CD14-positive monocyte (primary cell): ENCODE results near the gene TMX4. TPM values are rescaled to one million over a fixed set of nuclear protein-coding genes. Genes with fewer than 3 reads are reported as not detected.
A peak's percentile ranks its signal among the peaks of the same experiment; 100 is the strongest.

Experiments used
- DNase-seq, 3 donors: peaks; one replicate each; pipeline ENCODE4 v3.0.0-alpha.2; 2011 to 2022
- H2AFZ ChIP-seq: 2 replicates; pipeline ENCODE4 v1.6.0; 2012; ENCODE audit warnings: mild to moderate bottlenecking, low read depth, low read length, inconsistent platforms; ENCODE audit not compliant: insufficient read depth, poor library complexity, severe bottlenecking
- H3K27ac ChIP-seq, 2 donors: 1 replicate in 1 of 2; 2 replicates in 1 of 2; pipeline ENCODE4 v1.5.1; 2012 to 2013; ENCODE audit warnings: low read length in 2 of 2, control low read depth in 1 of 2, inconsistent platforms in 1 of 2, low read depth in 1 of 2, mild to moderate bottlenecking in 1 of 2
- H3K27me3 ChIP-seq, 2 donors: one replicate each; pipeline versions ENCODE4 v1.6.0 to v1.6.1; 2011 to 2013; ENCODE audit warnings: low read length in 2 of 2; ENCODE audit not compliant: control insufficient read depth in 2 of 2, insufficient read depth in 2 of 2
- H3K36me3 ChIP-seq, 2 donors: replicated peaks in 1 of 2; 1 replicate in 1 of 2; 2 replicates in 1 of 2; pipeline versions ENCODE4 v1.5.1 to v1.6.1; 2012 to 2013; ENCODE audit warnings: low read length in 2 of 2, control low read depth in 1 of 2, inconsistent platforms in 1 of 2, mild to moderate bottlenecking in 1 of 2; ENCODE audit not compliant: insufficient read depth in 2 of 2, control insufficient read depth in 1 of 2
- H3K4me1 ChIP-seq, 2 donors: 1 replicate in 1 of 2; 2 replicates in 1 of 2; pipeline versions ENCODE4 v1.5.1 to v1.6.1; 2012 to 2013; ENCODE audit warnings: low read length in 2 of 2, control low read depth in 1 of 2, inconsistent platforms in 1 of 2, mild to moderate bottlenecking in 1 of 2, moderate library complexity in 1 of 2; ENCODE audit not compliant: insufficient read depth in 2 of 2, control insufficient read depth in 1 of 2
- H3K4me2 ChIP-seq: replicated peaks from 2 replicates; pipeline ENCODE3; 2012; ENCODE audit warnings: low read length, moderate library complexity, mild to moderate bottlenecking; ENCODE audit not compliant: poor library complexity, severe bottlenecking; ENCODE audit errors: extremely low read depth
- H3K4me3 ChIP-seq, 3 experiments: fragments of 200-600 bp in 1 of 3; sonication (generic) in 1 of 3; replicated peaks in 1 of 3; 1 replicate in 2 of 3; 2 replicates in 1 of 3; pipeline ENCODE4 v1.5.1; 2011 to 2013; ENCODE audit warnings: low read length in 3 of 3, mild to moderate bottlenecking in 3 of 3, control low read depth in 2 of 3, low read depth in 2 of 3, inconsistent platforms in 1 of 3, moderate library complexity in 1 of 3
- H3K79me2 ChIP-seq: 2 replicates; pipeline ENCODE4 v1.6.0; 2012; ENCODE audit warnings: mild to moderate bottlenecking, control low read depth, inconsistent platforms, low read length, moderate library complexity; ENCODE audit not compliant: insufficient read depth
- H3K9ac ChIP-seq: 2 replicates; pipeline ENCODE4 v1.6.0; 2017; ENCODE audit warnings: low read length, mild to moderate bottlenecking; ENCODE audit not compliant: insufficient read depth, poor library complexity, severe bottlenecking
- H3K9me3 ChIP-seq, 2 donors: replicated peaks in 1 of 2; 1 replicate in 1 of 2; 2 replicates in 1 of 2; pipeline versions ENCODE4 v1.5.1 to v1.6.1; 2012 to 2013; ENCODE audit warnings: low read length in 2 of 2, control low read depth in 1 of 2; ENCODE audit not compliant: control insufficient read depth in 1 of 2, insufficient read depth in 1 of 2
- H4K20me1 ChIP-seq: 2 replicates; pipeline ENCODE4 v1.6.0; 2012; ENCODE audit warnings: mild to moderate bottlenecking, low read length, control low read depth, moderate library complexity; ENCODE audit not compliant: insufficient read depth
- H3K27ac Mint-ChIP-seq, 7 donors: one replicate each; pipeline ENCODE4 v1.8.0; 2020; ENCODE audit warnings: mild to moderate bottlenecking in 7 of 7, mixed read lengths in 7 of 7, moderate library complexity in 6 of 7, inconsistent platforms in 2 of 7
- H3K27me3 Mint-ChIP-seq, 3 donors: one replicate each; pipeline ENCODE4 v1.8.0; 2021 to 2022; ENCODE audit warnings: low read depth in 3 of 3, mild to moderate bottlenecking in 3 of 3, mixed read lengths in 3 of 3, moderate library complexity in 3 of 3, inconsistent platforms in 1 of 3
- H3K36me3 Mint-ChIP-seq, 2 donors: one replicate each; pipeline ENCODE4 v1.8.0; 2020; ENCODE audit warnings: mixed read lengths in 2 of 2, inconsistent platforms in 1 of 2, mild to moderate bottlenecking in 1 of 2
- H3K4me1 Mint-ChIP-seq: one replicate; pipeline ENCODE4 v1.8.0; 2020; ENCODE audit warnings: mild to moderate bottlenecking, mixed read lengths
- H3K4me3 Mint-ChIP-seq, 2 donors: one replicate each; pipeline ENCODE4 v1.8.0; 2020; ENCODE audit warnings: mild to moderate bottlenecking in 2 of 2, mixed read lengths in 2 of 2, moderate library complexity in 1 of 2
- H3K9me3 Mint-ChIP-seq, 7 donors: one replicate each; pipeline ENCODE4 v1.8.0; 2020 to 2022; ENCODE audit warnings: mixed read lengths in 7 of 7, mild to moderate bottlenecking in 6 of 7, moderate library complexity in 6 of 7, inconsistent platforms in 2 of 7
- CTCF ChIP-seq: fragments of 200-600 bp; IDR thresholded peaks from one replicate; pipeline ENCODE4 v1.8.0; 2022; ENCODE audit warnings: antibody characterized with exemption, mild to moderate bottlenecking
- WGBS: methylation state at CpG from one replicate; pipeline ENCODE4 v1.1.5; 2013; ENCODE audit warnings: missing lambda C conversion rate; ENCODE audit not compliant: insufficient coverage; 5-methylcytosine and 5-hydroxymethylcytosine counted together
- intact Hi-C, 2 donors: fragments of 100-400 bp; cut with micrococcal nuclease; formaldehyde crosslinking; loops; one replicate each; pipeline versions ENCODE4 v1.15.0 to v1.15.1; 2023
- polyA plus RNA-seq, 3 donors: library from polyadenylated mRNA; depleted of rRNA in 1 of 3; unstranded in 2 of 3; stranded (reverse) in 1 of 3; fragments of 300-500 nt in 2 of 3; fragments of >200 nt in 1 of 3; fragmentation: Illumina TruSeq in 2 of 3; gene quantifications; 1 replicate in 2 of 3; 2 replicates in 1 of 3; pipeline ENCODE4 v1.2.3, GENCODE V29; 2012 to 2021

Gene TMX4
- polyA plus RNA-seq, 3 donors, result 12.1 to 67.9 (median 55.2) TPM

- no peaks in the 10 kb centered on the region for H3K27me3 ChIP-seq
- intact Hi-C loops, result no loop called here
- no peaks in the 10 kb centered on the region for H4K20me1 ChIP-seq
- no peak overlapping the region for H3K4me2 ChIP-seq
- no peak overlapping the region for H3K9ac ChIP-seq
- WGBS, result 71% methylated on average over 4 of the region's 10 CpGs
- H3K4me3 ChIP-seq, result no peak overlapping the region
- H3K27ac ChIP-seq, result peak overlapping the region in 1 of 2 donors; percentile 22
- H3K9me3 ChIP-seq, result no peaks in the 10 kb centered on the region
- Mint-ChIP-seq H3K27me3 (peaks cover 0 to under 1% (median 0%) of the 10 kb centered on the region in 3 donors), H3K9me3 (peaks cover 0 to 2% (median 0%) of the 10 kb centered on the region in 7 donors), H3K36me3 (peaks cover 63 to 71% of the 10 kb centered on the region in 2 donors), H3K4me3 (no peak overlapping the region), H3K27ac (peak overlapping the region in 1 of 7 donors; percentile 57), H3K4me1 (peaks cover 1% of the 10 kb centered on the region)
- DNase-seq, result peak in 1 of 3 donors; percentile 3
- H3K79me2 ChIP-seq, result no peaks in the 10 kb centered on the region
- H2AFZ ChIP-seq, result no peak overlapping the region
- H3K4me1 ChIP-seq, result no peaks in the 10 kb centered on the region
- peak; percentile 34 for TF ChIP-seq CTCF
- peaks cover 44 to 71% of the 10 kb centered on the region in 2 donors for H3K36me3 ChIP-seq
Measured at GRCh38 chr20:7980332-7981046, 39.1 kb downstream of the TMX4 start.

GRCh38 chr20:7977709-7978108 lies 41.9 kb downstream of the TMX4 start:
- WGBS, result 75% methylated on average over 2 of the region's 5 CpGs
- Histone ChIP-seq H3K4me2 (no peak overlapping the region), H3K36me3 (peaks cover 23 to 48% of the 10 kb centered on the region in 2 donors), H3K79me2 (no peaks in the 10 kb centered on the region), H3K9me3 (no peaks in the 10 kb centered on the region), H4K20me1 (no peaks in the 10 kb centered on the region), H3K4me1 (no peaks in the 10 kb centered on the region), H3K4me3 (no peak overlapping the region), H3K27ac (no peak overlapping the region), H2AFZ (no peak overlapping the region), H3K27me3 (no peaks in the 10 kb centered on the region), H3K9ac (no peak overlapping the region)
- Mint-ChIP-seq H3K27ac (no peak overlapping the region), H3K27me3 (peaks cover 0 to 11% (median 4%) of the 10 kb centered on the region in 3 donors), H3K36me3 (peaks cover 44 to 48% of the 10 kb centered on the region in 2 donors), H3K4me1 (peaks cover 1% of the 10 kb centered on the region), H3K4me3 (no peak overlapping the region), H3K9me3 (peaks cover 0 to 5% (median 1%) of the 10 kb centered on the region in 7 donors)
- TF ChIP-seq CTCF, result no peak
- no peak for DNase-seq
- intact Hi-C loops, result no loop called here
